Mucosa of stomach (tissue), 1 donor: Measurements from ENCODE around the gene SLC39A5.
"Not testable (repeated sequence)": the region's sequence is repeated elsewhere in the genome, so short reads cannot be mapped to it uniquely, and the experiment has no call there.

Experiments used
- H3K27me3 ChIP-seq: one replicate; pipeline ENCODE4 v1.7.0; 2013; ENCODE audit warnings: mild to moderate bottlenecking, low read length; ENCODE audit not compliant: control insufficient read depth, insufficient read depth
- H3K36me3 ChIP-seq: one replicate; pipeline ENCODE4 v1.7.0; 2013; ENCODE audit warnings: low read length; ENCODE audit not compliant: control insufficient read depth, insufficient read depth
- H3K4me1 ChIP-seq: one replicate; pipeline ENCODE4 v1.7.0; 2013; ENCODE audit warnings: mild to moderate bottlenecking, low read length; ENCODE audit not compliant: control insufficient read depth, insufficient read depth
- H3K4me3 ChIP-seq: one replicate; pipeline ENCODE4 v1.7.0; 2013; ENCODE audit warnings: low read length
- H3K9ac ChIP-seq: one replicate; pipeline ENCODE4 v1.7.0; 2013; ENCODE audit warnings: mild to moderate bottlenecking, low read length, moderate library complexity
- H3K9me3 ChIP-seq: one replicate; pipeline ENCODE4 v1.7.0; 2013; ENCODE audit warnings: mild to moderate bottlenecking, low read length, moderate library complexity; ENCODE audit not compliant: control insufficient read depth
- donor health status: Pancreatic carcinoma.

SLC39A5 gene

GRCh38 chr12:56256326-56256960, 26.6 kb downstream of the SLC39A5 start:
- Histone ChIP-seq H3K9ac (peak overlapping the region; percentile 84), H3K27me3 (no peaks in the 10 kb centered on the region), H3K4me1 (peaks cover 17% of the 10 kb centered on the region), H3K9me3 (no peaks in the 10 kb centered on the region), H3K36me3 (peaks cover 24% of the 10 kb centered on the region), H3K4me3 (no peak overlapping the region)

- H3K36me3 ChIP-seq = peaks cover 24% of the 10 kb centered on the region
- peak overlapping the region; percentile 38 for H3K4me3 ChIP-seq
- H3K9me3 ChIP-seq = no peaks in the 10 kb centered on the region
- peak overlapping the region; percentile 84 for H3K9ac ChIP-seq
- H3K4me1 ChIP-seq = peaks cover 17% of the 10 kb centered on the region
- H3K27me3 ChIP-seq = no peaks in the 10 kb centered on the region
Measured at GRCh38 chr12:56257071-56257470, 27.2 kb downstream of the SLC39A5 start.

GRCh38 chr12:56257491-56258067, 27.7 kb downstream of the SLC39A5 start:
- Histone ChIP-seq H3K9me3 (no peaks in the 10 kb centered on the region), H3K27me3 (no peaks in the 10 kb centered on the region), H3K4me1 (peaks cover 17% of the 10 kb centered on the region), H3K4me3 (peak overlapping the region; percentile 38), H3K36me3 (peaks cover 21% of the 10 kb centered on the region), H3K9ac (peak overlapping the region; percentile 84)

GRCh38 chr12:56258068-56258819, 28.4 kb downstream of the SLC39A5 start, which contains the start of gene ANKRD52:
Gene ANKRD52 (minus strand): TSS chr12:56258384. CDS start chr12:56258269, 115 bp downstream.
- H3K36me3 ChIP-seq = peaks cover 14% of the 10 kb centered on the region

GRCh38 chr12:56258820-56259183, 29.0 kb downstream of the SLC39A5 start:
- H3K27me3 ChIP-seq = no peaks in the 10 kb centered on the region
- peak overlapping the region; percentile 63 for H3K4me3 ChIP-seq
- H3K9me3 ChIP-seq = no peaks in the 10 kb centered on the region
- peak overlapping the region; percentile 84 for H3K9ac ChIP-seq
- H3K36me3 ChIP-seq = peaks cover 9% of the 10 kb centered on the region
- H3K4me1 ChIP-seq = peaks cover 17% of the 10 kb centered on the region

More at GRCh38 chr12:56258068-56258819, 28.4 kb downstream of the SLC39A5 start, which contains the start of gene ANKRD52:
- no peaks in the 10 kb centered on the region for H3K27me3 ChIP-seq
- peak within 1 kb of the TSS; percentile 63 for H3K4me3 ChIP-seq
- no peaks in the 10 kb centered on the region for H3K9me3 ChIP-seq
- peaks cover 17% of the 10 kb centered on the region for H3K4me1 ChIP-seq
- peak within 1 kb of the TSS; percentile 84 for H3K9ac ChIP-seq

GRCh38 chr12:56260380-56260779, 30.5 kb downstream of the SLC39A5 start:
- H3K4me3 ChIP-seq = no peak overlapping the region
- H3K9ac ChIP-seq = no peak overlapping the region
- peaks cover 17% of the 10 kb centered on the region for H3K4me1 ChIP-seq
- H3K36me3 ChIP-seq = peaks cover 3% of the 10 kb centered on the region
- no peaks in the 10 kb centered on the region for H3K27me3 ChIP-seq
- H3K9me3 ChIP-seq = no peaks in the 10 kb centered on the region

- Histone ChIP-seq H3K4me3 (no peak overlapping the region), H3K27me3 (no peaks in the 10 kb centered on the region), H3K9ac (no peak overlapping the region), H3K9me3 (no peaks in the 10 kb centered on the region), H3K36me3 (peaks cover under 1% of the 10 kb centered on the region), H3K4me1 (peaks cover 17% of the 10 kb centered on the region)
Measured at GRCh38 chr12:56260921-56261320, 31.1 kb downstream of the SLC39A5 start.

GRCh38 chr12:56261503-56262232, 31.8 kb downstream of the SLC39A5 start:
- H3K4me1 ChIP-seq = peaks cover 14% of the 10 kb centered on the region
- no peak overlapping the region for H3K9ac ChIP-seq
- no peaks in the 10 kb centered on the region for H3K36me3 ChIP-seq
- no peaks in the 10 kb centered on the region for H3K27me3 ChIP-seq
- H3K9me3 ChIP-seq = no peaks in the 10 kb centered on the region
- H3K4me3 ChIP-seq = no peak overlapping the region

- H3K27me3 ChIP-seq, H3K4me3 ChIP-seq, H3K9me3 ChIP-seq, H3K36me3 ChIP-seq, H3K4me1 ChIP-seq, H3K9ac ChIP-seq: not testable (repeated sequence)
Measured at GRCh38 chr12:56262955-56263354, 33.1 kb downstream of the SLC39A5 start.

- Histone ChIP-seq H3K9ac (peak overlapping the region; percentile 82), H3K4me3 (peak overlapping the region; percentile 75)
- not testable (repeated sequence) for H3K36me3 ChIP-seq, H3K4me1 ChIP-seq, H3K27me3 ChIP-seq, H3K9me3 ChIP-seq
Measured at GRCh38 chr12:56266068-56266692, 36.3 kb downstream of the SLC39A5 start.

- peaks cover 5% of the 10 kb centered on the region for H3K4me1 ChIP-seq
- H3K36me3 ChIP-seq = no peaks in the 10 kb centered on the region
- no peaks in the 10 kb centered on the region for H3K27me3 ChIP-seq
- no peaks in the 10 kb centered on the region for H3K9me3 ChIP-seq
- peak within 1 kb of the TSS; percentile 75 for H3K4me3 ChIP-seq
- H3K9ac ChIP-seq = peak within 1 kb of the TSS; percentile 82
Measured at GRCh38 chr12:56266693-56267442, 37.0 kb downstream of the SLC39A5 start, which contains the start of gene COQ10A. Gene COQ10A (plus strand): TSS chr12:56266942. CDS start chr12:56267119, 177 bp downstream.
